ENCODE measurements around the gene RNF220.

DNA sequence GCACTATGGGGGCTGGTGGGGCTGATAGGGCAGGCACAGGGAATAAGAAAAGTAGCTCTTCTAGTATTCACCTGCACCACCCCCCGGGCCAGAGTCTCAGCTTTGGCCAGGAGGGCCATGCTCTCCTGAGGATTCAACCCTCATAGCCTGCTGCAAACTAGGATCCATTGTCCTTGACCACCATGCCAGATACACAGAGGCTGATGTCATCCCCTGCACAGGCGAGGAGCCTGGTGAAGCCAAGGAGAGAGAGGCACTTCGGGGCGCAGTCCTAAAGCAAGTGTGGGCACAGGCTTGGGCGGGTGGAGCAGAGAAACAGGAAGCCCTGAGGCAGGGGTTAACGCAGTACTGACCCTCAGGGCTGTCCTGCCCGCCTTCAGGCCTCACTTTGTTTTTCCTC lies 239.8 kb downstream of the RNF220 start:
- TF ChIP-seq, protein P1, sequence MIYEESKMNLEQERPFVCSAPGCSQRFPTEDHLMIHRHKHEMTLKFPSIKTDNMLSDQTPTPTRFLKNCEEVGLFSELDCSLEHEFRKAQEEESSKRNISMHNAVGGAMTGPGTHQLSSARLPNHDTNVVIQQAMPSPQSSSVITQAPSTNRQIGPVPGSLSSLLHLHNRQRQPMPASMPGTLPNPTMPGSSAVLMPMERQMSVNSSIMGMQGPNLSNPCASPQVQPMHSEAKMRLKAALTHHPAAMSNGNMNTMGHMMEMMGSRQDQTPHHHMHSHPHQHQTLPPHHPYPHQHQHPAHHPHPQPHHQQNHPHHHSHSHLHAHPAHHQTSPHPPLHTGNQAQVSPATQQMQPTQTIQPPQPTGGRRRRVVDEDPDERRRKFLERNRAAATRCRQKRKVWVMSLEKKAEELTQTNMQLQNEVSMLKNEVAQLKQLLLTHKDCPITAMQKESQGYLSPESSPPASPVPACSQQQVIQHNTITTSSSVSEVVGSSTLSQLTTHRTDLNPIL (CRISPR knock-in tag; IDR thresholded peaks at IDR 0.05; ENCODE audit: low read depth) = no peak
- TF ChIP-seq, protein P2, sequence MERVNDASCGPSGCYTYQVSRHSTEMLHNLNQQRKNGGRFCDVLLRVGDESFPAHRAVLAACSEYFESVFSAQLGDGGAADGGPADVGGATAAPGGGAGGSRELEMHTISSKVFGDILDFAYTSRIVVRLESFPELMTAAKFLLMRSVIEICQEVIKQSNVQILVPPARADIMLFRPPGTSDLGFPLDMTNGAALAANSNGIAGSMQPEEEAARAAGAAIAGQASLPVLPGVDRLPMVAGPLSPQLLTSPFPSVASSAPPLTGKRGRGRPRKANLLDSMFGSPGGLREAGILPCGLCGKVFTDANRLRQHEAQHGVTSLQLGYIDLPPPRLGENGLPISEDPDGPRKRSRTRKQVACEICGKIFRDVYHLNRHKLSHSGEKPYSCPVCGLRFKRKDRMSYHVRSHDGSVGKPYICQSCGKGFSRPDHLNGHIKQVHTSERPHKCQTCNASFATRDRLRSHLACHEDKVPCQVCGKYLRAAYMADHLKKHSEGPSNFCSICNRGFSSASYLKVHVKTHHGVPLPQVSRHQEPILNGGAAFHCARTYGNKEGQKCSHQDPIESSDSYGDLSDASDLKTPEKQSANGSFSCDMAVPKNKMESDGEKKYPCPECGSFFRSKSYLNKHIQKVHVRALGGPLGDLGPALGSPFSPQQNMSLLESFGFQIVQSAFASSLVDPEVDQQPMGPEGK (CRISPR knock-in tag; IDR thresholded peaks at IDR 0.05; ENCODE audit: borderline replicate concordance) = no peak
- TF ChIP-seq, protein P3, sequence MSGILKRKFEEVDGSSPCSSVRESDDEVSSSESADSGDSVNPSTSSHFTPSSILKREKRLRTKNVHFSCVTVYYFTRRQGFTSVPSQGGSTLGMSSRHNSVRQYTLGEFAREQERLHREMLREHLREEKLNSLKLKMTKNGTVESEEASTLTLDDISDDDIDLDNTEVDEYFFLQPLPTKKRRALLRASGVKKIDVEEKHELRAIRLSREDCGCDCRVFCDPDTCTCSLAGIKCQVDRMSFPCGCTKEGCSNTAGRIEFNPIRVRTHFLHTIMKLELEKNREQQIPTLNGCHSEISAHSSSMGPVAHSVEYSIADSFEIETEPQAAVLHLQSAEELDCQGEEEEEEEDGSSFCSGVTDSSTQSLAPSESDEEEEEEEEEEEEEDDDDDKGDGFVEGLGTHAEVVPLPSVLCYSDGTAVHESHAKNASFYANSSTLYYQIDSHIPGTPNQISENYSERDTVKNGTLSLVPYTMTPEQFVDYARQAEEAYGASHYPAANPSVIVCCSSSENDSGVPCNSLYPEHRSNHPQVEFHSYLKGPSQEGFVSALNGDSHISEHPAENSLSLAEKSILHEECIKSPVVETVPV (CRISPR knock-in tag; IDR thresholded peaks at IDR 0.05) = no peak
- TF ChIP-seq ZC3H10 (CRISPR knock-in tag; IDR thresholded peaks at IDR 0.05) (no peak), ZFP3 (CRISPR knock-in tag; IDR thresholded peaks at IDR 0.05) (no peak), ZNF8 (CRISPR knock-in tag; IDR thresholded peaks at IDR 0.05) (no peak), ZNF565 (CRISPR knock-in tag; conservative IDR thresholded peaks at IDR 0.05; ENCODE audit: low read depth) (no peak), RARB (CRISPR knock-in tag; IDR thresholded peaks at IDR 0.05) (no peak), OSR1 (CRISPR knock-in tag; IDR thresholded peaks at IDR 0.05) (no peak), ZNF70 (CRISPR knock-in tag; IDR thresholded peaks at IDR 0.05) (no peak), ISL1 (CRISPR knock-in tag; IDR thresholded peaks at IDR 0.05) (no peak)

All from SK-N-SH treated with all-trans-retinoic acid at 6 μM for 48 hours (cell line).